Left colon (tissue), 2 donors: ENCODE data around the gene GALNTL6. TPM values are rescaled to one million over a fixed set of nuclear protein-coding genes. Genes with fewer than 3 reads are reported as not detected.
"Not testable (repeated sequence)": the region's sequence is repeated elsewhere in the genome, so short reads cannot be mapped to it uniquely, and the experiment has no call there.

ENCODE experiments used
- ATAC-seq: fragments of 200-7000 bp; cut with Tn5 transposase; one replicate; pipeline ENCODE4 v1.9.1; 2020; ENCODE audit warnings: mild to moderate bottlenecking, moderate library complexity
- DNase-seq, 2 donors: peaks; one replicate each; pipeline ENCODE4 v3.0.0-alpha.2; 2020
- intact Hi-C, 2 donors: fragments of 100-400 bp; cut with DNase I in 1 of 2; cut with micrococcal nuclease in 1 of 2; formaldehyde crosslinking; loops; one replicate each; pipeline versions ENCODE4 v1.11.2 to v1.14.0; 2022; cut with DNase I, micrococcal nuclease
- total RNA-seq, 2 donors: library from RNA; stranded (reverse); fragmentation: NEBNext Ultra II Directional; extraction: Animal tissue kit (Norgen Biotek cat#: 25700); gene quantifications; one replicate each; pipeline ENCODE4 v1.2.1, GENCODE V29; 2021
- donor health status: DM: no; HTN: no; CAD: no.
- donor health status: DM: yes; HTN: yes; CAD: no.

The GALNTL6 gene
- total RNA-seq, 2 donors from 2014 or later, result 0.20 to 0.21 TPM

DNA sequence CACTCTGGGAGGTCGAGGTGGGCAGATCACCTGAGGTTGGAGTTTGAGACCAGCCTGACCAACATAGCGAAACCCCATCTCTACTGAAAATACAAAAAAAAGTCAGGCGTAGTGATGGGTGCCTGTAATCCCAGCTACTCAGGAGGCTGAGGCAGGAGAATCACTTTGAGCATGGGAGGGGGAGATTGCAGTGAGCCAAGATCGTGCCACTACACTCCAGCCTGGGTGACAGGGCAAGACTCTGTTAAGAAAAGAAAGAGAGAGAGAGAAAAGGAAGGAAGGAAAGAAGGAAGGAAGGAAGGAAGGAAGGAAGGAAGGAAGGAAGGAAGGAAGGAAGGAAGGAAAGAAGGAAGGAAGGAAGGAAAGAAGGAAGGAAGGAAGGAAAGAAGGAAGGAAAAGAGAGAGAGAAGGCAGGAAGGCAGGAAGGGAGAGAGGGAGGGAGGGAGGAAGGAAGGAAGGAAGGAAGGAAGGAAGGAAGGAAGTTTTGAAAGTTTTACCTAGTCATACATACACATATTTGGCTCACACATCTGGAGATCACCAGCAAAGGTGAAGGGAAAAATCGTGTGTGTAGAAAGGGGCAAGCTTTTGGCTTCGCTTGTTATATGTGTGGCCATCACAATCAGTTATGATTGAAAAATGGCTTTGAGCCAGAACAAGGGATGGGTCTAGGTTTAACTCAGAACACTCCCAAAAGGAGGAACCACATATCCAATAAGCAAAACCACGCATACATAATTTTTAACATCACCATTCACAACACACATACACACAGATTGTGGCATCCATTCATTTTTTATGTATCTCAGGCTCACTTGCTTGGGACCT is 1208.8 kb downstream of the GALNTL6 start:
- intact Hi-C loops, result loop anchor here in 1 of 2 donors (10.0 kb wide), 1 partner anchor 153 kb away; no protein-coding TSS in a partner anchor
- ATAC-seq, DNase-seq: not testable (repeated sequence)

- no peak for DNase-seq
- intact Hi-C loops, result loop anchor here in 1 of 2 donors (10.0 kb wide), 1 partner anchor 151 kb away; no protein-coding TSS in a partner anchor
- no peak for ATAC-seq
Measured at GRCh38 chr4:173024203-173024602, 1211.0 kb downstream of the GALNTL6 start.

DNA sequence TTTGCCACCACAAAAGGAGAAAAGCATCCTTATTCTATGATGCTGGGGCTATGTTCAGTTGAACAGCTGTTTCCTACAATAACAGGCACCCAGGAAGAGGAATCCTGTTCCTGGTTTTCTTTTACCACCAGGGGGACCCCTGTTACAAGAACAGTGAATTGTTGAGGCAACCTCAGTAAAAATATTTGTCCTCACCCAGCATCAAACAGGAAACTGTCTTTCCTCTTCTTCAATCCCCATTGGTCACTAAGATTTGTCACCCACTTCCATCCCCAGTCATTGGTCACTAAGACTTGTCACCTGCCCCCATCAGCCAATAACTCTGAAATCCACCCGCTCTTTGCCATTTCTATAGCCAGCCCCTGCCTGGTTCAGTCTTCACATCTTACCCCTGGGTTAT is 1211.9 kb downstream of the GALNTL6 start:
- DNase-seq, result peak; percentile 33 to 35
- ATAC-seq, result peak; percentile 95
- intact Hi-C loops, result loop anchor here in 1 of 2 donors (5.0 to 10.0 kb wide), 2 partner anchors 150 to 232 kb away; no protein-coding TSS in a partner anchor

DNA sequence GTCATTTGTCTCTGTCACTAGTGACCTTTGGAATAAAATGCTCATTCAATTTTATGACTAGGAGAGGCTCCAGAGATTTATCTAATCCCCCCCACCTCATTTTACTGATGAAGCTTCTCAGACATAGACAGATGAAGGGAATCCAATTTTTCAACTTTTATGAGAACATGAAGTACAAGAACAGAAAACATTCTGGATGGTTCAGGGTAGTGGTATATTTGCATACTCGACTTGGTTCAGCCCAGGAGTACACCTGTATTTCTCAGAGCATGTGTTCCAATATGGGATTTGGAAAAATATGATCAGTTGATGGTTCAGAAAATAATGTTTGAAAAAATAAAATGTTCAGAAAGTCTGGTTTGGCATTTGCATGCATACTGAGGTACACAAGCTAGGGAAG is 1224.0 kb downstream of the GALNTL6 start:
- DNase-seq (no peak), ATAC-seq (no peak)
- intact Hi-C loops, result no loop called here

- peak; percentile 85 for ATAC-seq
- no peak for DNase-seq
- intact Hi-C loops, result no loop called here
Measured at GRCh38 chr4:173038192-173038896, 1225.1 kb downstream of the GALNTL6 start.

- ATAC-seq (peak; percentile 58), DNase-seq (no peak)
- intact Hi-C loops, result no loop called here
Measured at GRCh38 chr4:173039617-173040577, 1226.7 kb downstream of the GALNTL6 start.

- DNase-seq, result no peak
- intact Hi-C loops, result no loop called here
- no peak for ATAC-seq
Measured at GRCh38 chr4:173041482-173041881, 1228.3 kb downstream of the GALNTL6 start.

DNA sequence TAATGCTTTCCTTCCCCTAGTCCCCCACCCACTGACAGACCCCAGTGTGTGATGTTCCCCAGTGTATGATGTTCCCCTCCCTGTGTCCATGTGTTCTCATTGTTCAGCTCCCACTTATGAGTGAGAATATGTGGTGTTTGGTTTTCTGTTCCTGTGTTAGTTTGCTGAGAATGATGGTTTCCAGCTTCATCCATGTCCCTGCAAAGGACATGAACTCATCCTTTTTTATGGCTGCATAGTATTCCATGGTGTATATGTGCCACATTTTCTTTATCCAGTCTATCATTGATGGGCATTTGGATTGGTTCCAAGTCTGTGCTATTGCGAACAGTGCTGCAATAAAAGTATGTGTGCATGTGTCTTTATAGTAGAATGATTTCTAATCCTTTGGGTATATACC is 1228.9 kb downstream of the GALNTL6 start:
- intact Hi-C loops, ATAC-seq: not testable (repeated sequence)

GRCh38 chr4:173044340-173044739 is 1231.1 kb downstream of the GALNTL6 start:
- ATAC-seq (no peak), DNase-seq (no peak)
- intact Hi-C loops, result no loop called here

More for the DNA sequence above, 1228.9 kb downstream of the GALNTL6 start:
- not testable (repeated sequence) for DNase-seq

GRCh38 chr4:173045571-173045970 is 1232.4 kb downstream of the GALNTL6 start:
- DNase-seq, result no peak
- no peak for ATAC-seq
- intact Hi-C loops, result no loop called here

- ATAC-seq, result peak; percentile 81
- intact Hi-C loops, result no loop called here
- DNase-seq, result no peak
Measured at GRCh38 chr4:173046144-173046543, 1232.9 kb downstream of the GALNTL6 start.

- intact Hi-C loops, result no loop called here
- no peak for ATAC-seq
- no peak for DNase-seq
Measured at GRCh38 chr4:173046818-173047217, 1233.6 kb downstream of the GALNTL6 start.

- no peak for ATAC-seq
- no peak for DNase-seq
- intact Hi-C loops, result no loop called here
Measured at GRCh38 chr4:173051232-173051631, 1238.0 kb downstream of the GALNTL6 start.

DNA sequence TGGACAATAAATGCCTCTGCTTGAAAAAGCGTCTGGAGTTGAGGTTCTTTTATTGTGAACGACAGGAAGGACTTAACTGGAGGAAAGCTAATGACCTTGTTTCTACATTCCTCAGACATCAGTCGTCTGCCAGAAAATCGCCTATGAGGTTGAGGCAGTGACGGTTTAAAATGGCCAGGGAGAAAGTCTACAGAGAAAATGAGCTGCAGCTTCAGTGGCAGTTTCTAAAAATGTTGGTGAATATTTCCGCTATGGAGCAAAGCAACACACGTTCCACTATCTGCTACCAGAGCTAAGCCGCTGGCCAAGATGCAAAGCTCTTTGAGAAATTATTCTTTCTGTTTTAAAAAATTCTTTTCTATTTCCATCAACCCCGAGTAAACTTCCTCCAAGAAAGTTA is 1238.5 kb downstream of the GALNTL6 start:
- no peak for DNase-seq
- intact Hi-C loops, result no loop called here
- no peak for ATAC-seq

GRCh38 chr4:173052439-173052838 is 1239.2 kb downstream of the GALNTL6 start:
- ATAC-seq (no peak), DNase-seq (no peak)
- intact Hi-C loops, result no loop called here

DNA sequence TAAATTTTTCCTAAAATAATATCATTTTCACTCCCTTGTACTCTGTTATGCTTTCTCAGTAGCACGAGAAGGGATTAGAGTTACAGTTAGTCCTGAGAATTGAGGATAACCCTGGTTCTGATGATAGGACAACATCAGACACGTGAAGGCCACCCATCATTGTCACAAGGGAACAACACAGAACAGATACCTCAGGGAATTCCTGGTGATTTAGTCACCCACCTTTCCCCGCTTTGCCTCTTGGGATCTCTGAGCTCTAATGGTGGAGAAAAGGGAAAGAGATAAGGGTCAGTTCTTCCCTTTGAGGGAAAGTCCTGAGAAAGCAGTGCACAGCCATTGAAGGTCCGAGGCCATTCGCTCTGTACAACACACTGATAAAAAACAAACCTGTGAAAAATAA is 1243.1 kb downstream of the GALNTL6 start:
- ATAC-seq (no peak), DNase-seq (no peak)
- intact Hi-C loops, result no loop called here

DNA sequence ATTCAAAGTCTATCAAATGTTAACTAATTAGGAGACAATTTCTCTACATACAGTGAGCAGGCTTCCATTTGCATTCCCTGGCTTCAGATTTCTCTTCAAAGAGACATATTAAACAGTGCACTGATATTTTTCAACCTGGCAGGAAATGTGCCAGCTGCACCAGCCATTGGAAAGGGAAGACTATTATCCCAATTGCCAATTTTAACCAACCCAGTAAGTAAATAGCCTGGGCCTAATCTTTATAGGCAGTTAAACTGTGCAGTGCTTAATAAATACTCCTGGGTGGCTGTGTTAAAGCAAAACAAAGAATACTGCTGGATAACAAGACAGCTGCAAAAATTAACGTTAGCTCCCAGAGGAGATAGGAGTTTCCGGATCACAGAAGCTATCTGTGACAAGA is 1243.5 kb downstream of the GALNTL6 start:
- DNase-seq, result no peak

GRCh38 chr4:173057442-173057841 is 1244.2 kb downstream of the GALNTL6 start:
- intact Hi-C loops, result no loop called here
- peak; percentile 59 for ATAC-seq
- DNase-seq, result no peak

More for the DNA sequence above, 1243.5 kb downstream of the GALNTL6 start:
- intact Hi-C loops, result no loop called here
- ATAC-seq, result no peak

DNA sequence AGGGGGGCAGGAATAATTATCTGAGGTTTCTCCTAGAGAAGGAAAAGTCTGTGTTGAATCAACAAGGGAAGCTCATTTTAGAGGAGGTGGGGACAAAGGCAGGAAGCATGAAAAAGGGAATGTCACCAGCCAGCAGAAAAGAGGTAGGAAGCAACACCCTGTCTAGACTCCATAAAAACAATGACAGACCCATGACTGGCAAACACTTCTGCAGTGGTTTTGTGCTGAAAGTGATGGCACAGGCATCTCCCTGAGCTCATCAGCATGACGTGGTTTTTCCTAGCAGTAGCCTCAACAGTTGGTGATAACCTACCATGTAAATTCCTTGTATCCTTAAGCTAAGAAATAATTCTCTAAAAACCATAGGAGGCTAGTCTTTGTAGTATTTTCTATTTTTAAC is 1244.7 kb downstream of the GALNTL6 start:
- DNase-seq (no peak), ATAC-seq (peak; percentile 34)
- intact Hi-C loops, result no loop called here
